WTC11 (cell line): ENCODE data around the gene AATK. TPM values are rescaled to one million over a fixed set of nuclear protein-coding genes. Genes with fewer than 3 reads are reported as not detected.

ENCODE experiments used
- ATAC-seq: fragments of 200-7000 bp; cut with Tn5 transposase; 2 replicates; pipeline ENCODE4 v1.10.0; 2021; ENCODE audit warnings: mild to moderate bottlenecking, moderate library complexity
- CTCF ChIA-PET: fragments of 300-600 bp; sonication (Branson Sonifier 250); formaldehyde crosslinking; loops from one replicate; lab custom pipeline; 2021; ENCODE audit warnings: antibody characterized with exemption; lab: Charles Lee
- POLR2A ChIA-PET: fragments of 350-600 bp; sonication (Branson Sonifier 250); formaldehyde crosslinking; loops from one replicate; lab custom pipeline; 2021; ENCODE audit warnings: antibody characterized with exemption; lab: Charles Lee
- DNase-seq: peaks from one replicate; pipeline ENCODE4 v3.0.0; 2021; ENCODE audit warnings: low spot score
- H3K27ac Mint-ChIP-seq: 2 replicates; pipeline ENCODE4 v1.8.0; 2021; ENCODE audit warnings: mixed read lengths
- H3K27me3 Mint-ChIP-seq: 2 replicates; pipeline ENCODE4 v1.8.0; 2021; ENCODE audit warnings: low read depth, mild to moderate bottlenecking, moderate library complexity, mixed read lengths
- H3K36me3 Mint-ChIP-seq: 2 replicates; pipeline ENCODE4 v1.8.0; 2021; ENCODE audit warnings: mixed read lengths
- H3K4me1 Mint-ChIP-seq: 2 replicates; pipeline ENCODE4 v1.8.0; 2022; ENCODE audit warnings: mixed read lengths
- H3K4me3 Mint-ChIP-seq: 2 replicates; pipeline ENCODE4 v1.8.0; 2021; ENCODE audit warnings: mild to moderate bottlenecking, moderate library complexity, mixed read lengths
- H3K9me3 Mint-ChIP-seq: 2 replicates; pipeline ENCODE4 v1.8.0; 2021; ENCODE audit warnings: mixed read lengths
- AFF4 ChIP-seq: sonication (generic); formaldehyde crosslinking; IDR thresholded peaks from 2 replicates; pipeline ENCODE4 v1.8.1; 2023; ENCODE audit warnings: mild to moderate bottlenecking, missing genetic modification reagents, borderline replicate concordance
- CTCF ChIP-seq: fragments of 200-600 bp; IDR thresholded peaks from 2 replicates; pipeline ENCODE4 v1.8.0; 2022; ENCODE audit warnings: antibody characterized with exemption
- E2F4 ChIP-seq: sonication (generic); formaldehyde crosslinking; IDR thresholded peaks from 2 replicates; pipeline ENCODE4 v1.8.1; 2022; ENCODE audit warnings: low read depth, mild to moderate bottlenecking, moderate library complexity, missing genetic modification reagents, borderline replicate concordance
- EMX1 ChIP-seq: fragments of 250-450 bp; sonication (Bioruptor Pico); IDR thresholded peaks from 2 replicates; pipeline ENCODE4 v1.8.0; 2021; ENCODE audit warnings: mild to moderate bottlenecking
- FOXK1 ChIP-seq: sonication (generic); formaldehyde crosslinking; IDR thresholded peaks from 2 replicates; pipeline ENCODE4 v1.8.0; 2022; ENCODE audit warnings: mild to moderate bottlenecking, moderate library complexity, missing genetic modification reagents
- FOXP4 ChIP-seq: sonication (generic); formaldehyde crosslinking; IDR thresholded peaks from 2 replicates; pipeline ENCODE4 v1.8.0; 2022; ENCODE audit warnings: mild to moderate bottlenecking, missing genetic modification reagents
- HMGA2 ChIP-seq: fragments of 250-450 bp; sonication (Bioruptor Pico); IDR thresholded peaks from 2 replicates; pipeline ENCODE4 v1.4.0; 2021; ENCODE audit warnings: mild to moderate bottlenecking, moderate library complexity
- JUN ChIP-seq: sonication (generic); formaldehyde crosslinking; IDR thresholded peaks from 2 replicates; pipeline ENCODE4 v1.8.0; 2023; ENCODE audit warnings: mild to moderate bottlenecking, missing genetic modification reagents
- MXD4 ChIP-seq: fragments of 250-450 bp; sonication (Bioruptor Pico); IDR thresholded peaks from 2 replicates; pipeline ENCODE4 v1.8.0; 2021; ENCODE audit warnings: mild to moderate bottlenecking, moderate library complexity, borderline replicate concordance
- NR2C2 ChIP-seq: sonication (generic); formaldehyde crosslinking; IDR thresholded peaks from 2 replicates; pipeline ENCODE4 v1.8.0; 2022; ENCODE audit warnings: mild to moderate bottlenecking, missing genetic modification reagents
- NR3C1 ChIP-seq: sonication (generic); formaldehyde crosslinking; conservative IDR thresholded peaks from 2 replicates; pipeline ENCODE4 v1.8.1; 2023; ENCODE audit warnings: low read depth, mild to moderate bottlenecking, missing genetic modification reagents
- OVOL2 ChIP-seq: fragments of 250-450 bp; sonication (Bioruptor Pico); IDR thresholded peaks from 2 replicates; pipeline ENCODE4 v1.9.0; 2021; ENCODE audit warnings: mild to moderate bottlenecking, borderline replicate concordance
- RELA ChIP-seq: sonication (generic); formaldehyde crosslinking; IDR thresholded peaks from 2 replicates; pipeline ENCODE4 v1.8.1; 2022; ENCODE audit warnings: missing genetic modification reagents, mild to moderate bottlenecking, borderline replicate concordance
- RORB ChIP-seq: fragments of 250-450 bp; sonication (Bioruptor Pico); IDR thresholded peaks from 2 replicates; pipeline ENCODE4 v1.9.0; 2021; ENCODE audit warnings: mild to moderate bottlenecking
- TEAD1 ChIP-seq: sonication (generic); formaldehyde crosslinking; IDR thresholded peaks from 2 replicates; pipeline ENCODE4 v1.8.0; 2022; ENCODE audit warnings: mild to moderate bottlenecking, missing genetic modification reagents
- TP53 ChIP-seq: sonication (generic); formaldehyde crosslinking; IDR thresholded peaks from 2 replicates; pipeline ENCODE4 v1.8.1; 2023; ENCODE audit warnings: mild to moderate bottlenecking, missing genetic modification reagents
- ZNF219 ChIP-seq: sonication (generic); formaldehyde crosslinking; IDR thresholded peaks from 2 replicates; pipeline ENCODE4 v1.8.0; 2023; ENCODE audit warnings: missing genetic modification reagents, mild to moderate bottlenecking, borderline replicate concordance
- ZNF232 ChIP-seq: sonication (generic); formaldehyde crosslinking; IDR thresholded peaks from 2 replicates; pipeline ENCODE4 v1.8.0; 2022; ENCODE audit warnings: mild to moderate bottlenecking, missing genetic modification reagents
- ZNF512 ChIP-seq: sonication (generic); formaldehyde crosslinking; IDR thresholded peaks from 2 replicates; pipeline ENCODE4 v1.8.1; 2022; ENCODE audit warnings: missing genetic modification reagents, borderline replicate concordance
- ZSCAN18 ChIP-seq: fragments of 250-450 bp; sonication (Bioruptor Pico); IDR thresholded peaks from 2 replicates; pipeline ENCODE4 v2.1.2; 2022; ENCODE audit warnings: mild to moderate bottlenecking, moderate library complexity
- total RNA-seq: library from RNA; stranded (reverse); gene quantifications from 3 replicates; pipeline ENCODE4 v1.2.3, GENCODE V29; 2021

AATK gene
- total RNA-seq, 1 experiment from 2014 or later = 2.9 TPM

GRCh38 chr17:81117672-81118198 lies 48.3 kb downstream of the AATK start:
- no peaks in the 10 kb centered on the region for H3K9me3 Mint-ChIP-seq
- CTCF ChIA-PET = interaction anchor here (1.2 to 1.8 kb wide), 2 partner anchors 16 to 129 kb away, joined by 3 to 5 read pairs; no protein-coding TSS in a partner anchor
- H3K27ac Mint-ChIP-seq = no peak overlapping the region
- DNase-seq = no peak
- TF ChIP-seq ZSCAN18 (CRISPR knock-in tag) (no peak), CTCF (no peak), MXD4 (CRISPR knock-in tag) (no peak), HMGA2 (CRISPR knock-in tag) (no peak), RELA (CRISPR knock-in tag) (no peak), NR2C2 (CRISPR knock-in tag) (no peak), AFF4 (no peak), FOXK1 (no peak), RORB (CRISPR knock-in tag) (no peak), ZNF219 (CRISPR knock-in tag) (no peak), EMX1 (CRISPR knock-in tag) (no peak)
- TF ChIP-seq, all 79 proteins: peak for 0
- H3K4me1 Mint-ChIP-seq = no peaks in the 10 kb centered on the region
- H3K27me3 Mint-ChIP-seq = peaks cover 2% of the 10 kb centered on the region
- no peaks in the 10 kb centered on the region for H3K36me3 Mint-ChIP-seq
- H3K4me3 Mint-ChIP-seq = no peak overlapping the region
- POLR2A ChIA-PET = no interaction called here
- no peak for ATAC-seq

- Mint-ChIP-seq H3K36me3 (no peaks in the 10 kb centered on the region), H3K4me1 (no peaks in the 10 kb centered on the region), H3K27me3 (no peaks in the 10 kb centered on the region), H3K9me3 (no peaks in the 10 kb centered on the region), H3K27ac (no peak overlapping the region), H3K4me3 (no peak overlapping the region)
- ATAC-seq = no peak
- ChIA-PET POLR2A (no interaction called here), CTCF (interaction anchor here (0.7 to 4.2 kb wide), 5 partner anchors 15 to 132 kb away, joined by 3 to 25 read pairs (median 3); no protein-coding TSS in a partner anchor)
- DNase-seq = no peak
- TF ChIP-seq E2F4 (CRISPR knock-in tag) (no peak), JUN (CRISPR knock-in tag) (no peak), NR3C1 (CRISPR knock-in tag) (no peak), ZNF232 (CRISPR knock-in tag) (no peak), TP53 (CRISPR knock-in tag) (no peak), FOXP4 (no peak), EMX1 (CRISPR knock-in tag) (no peak), OVOL2 (no peak), TEAD1 (no peak), ZNF512 (CRISPR knock-in tag) (no peak)
Observed at GRCh38 chr17:81116704-81117103, 49.3 kb downstream of the AATK start.
